Body of pancreas (tissue), 4 donors: Measurements from ENCODE around the gene TRAPPC6A.

ENCODE experiments used
- CTCF ChIP-seq, 7 experiments: fragments of 450-650 bp in 4 of 7; fragments of 200-600 bp in 3 of 7; sonication (generic) in 3 of 7; IDR thresholded peaks; one replicate each; pipeline ENCODE4 v1.5.1; 2016 to 2019; ENCODE audit warnings: antibody characterized with exemption in 7 of 7
- POLR2A ChIP-seq, 3 donors: fragments of 450-650 bp; IDR thresholded peaks; one replicate each; pipeline ENCODE4 v1.6.1; 2016; ENCODE audit warnings: antibody characterized with exemption in 3 of 3, mild to moderate bottlenecking in 2 of 3

GRCh38 chr19:45179072-45179891 is 1.2 kb upstream of the TRAPPC6A start:
- TF ChIP-seq CTCF (IDR thresholded peaks at IDR 0.05) (no peak), POLR2A (IDR thresholded peaks at IDR 0.05) (peak in 1 of 3 donors; percentile 10)
